Daoy (cell line): ENCODE measurements around the gene LYZL4. TPM values are rescaled to one million over a fixed set of nuclear protein-coding genes. Genes with fewer than 3 reads are reported as not detected.

ENCODE experiments used
- DNase-seq: peaks from one replicate; pipeline ENCODE4 v3.0.0-alpha.2; 2015; ENCODE audit warnings: low read depth
- total RNA-seq: library from RNA; depleted of rRNA; stranded (reverse); fragments of >200 nt; shearing (Covaris generic); gene quantifications from 2 replicates; pipeline ENCODE4 v1.2.3, GENCODE V29; 2014

Gene LYZL4
- total RNA-seq, 1 experiment from 2014 or later: 0.23 TPM

- DNase-seq: no peak
Observed at GRCh38 chr3:42428830-42429229, 18.4 kb upstream of the LYZL4 start.

GRCh38 chr3:42425736-42426407, 15.5 kb upstream of the LYZL4 start:
- no peak for DNase-seq

- DNase-seq: no peak
Observed at GRCh38 chr3:42424911-42425310, 14.5 kb upstream of the LYZL4 start.

GRCh38 chr3:42421818-42422796, 11.7 kb upstream of the LYZL4 start:
- no peak for DNase-seq

- DNase-seq: no peak
Observed at GRCh38 chr3:42419563-42419962, 9.2 kb upstream of the LYZL4 start.

GRCh38 chr3:42412526-42413155, 2.2 kb upstream of the LYZL4 start:
- no peak for DNase-seq

GRCh38 chr3:42411429-42411828, 1.0 kb upstream of the LYZL4 start:
- DNase-seq: no peak

- DNase-seq: no peak
Observed at GRCh38 chr3:42408156-42408555, 2.3 kb downstream of the LYZL4 start.

GRCh38 chr3:42406727-42407450, 3.5 kb downstream of the LYZL4 start:
- DNase-seq: no peak

- DNase-seq: no peak
Observed at GRCh38 chr3:42405857-42406256, 4.6 kb downstream of the LYZL4 start.

- peak; percentile 19 for DNase-seq
Observed at GRCh38 chr3:42403737-42404136, 6.7 kb downstream of the LYZL4 start.

GRCh38 chr3:42402394-42403096, 7.9 kb downstream of the LYZL4 start:
- DNase-seq: peak; percentile 10

GRCh38 chr3:42398080-42398479, 12.3 kb downstream of the LYZL4 start:
- no peak for DNase-seq

- DNase-seq: no peak
Observed at GRCh38 chr3:42397644-42398043, 12.8 kb downstream of the LYZL4 start.

GRCh38 chr3:42394579-42395288, 15.7 kb downstream of the LYZL4 start:
- DNase-seq: no peak

- peak; percentile 39 for DNase-seq
Observed at GRCh38 chr3:42387802-42388651, 22.4 kb downstream of the LYZL4 start.

- DNase-seq: no peak
Observed at GRCh38 chr3:42381551-42382082, 28.8 kb downstream of the LYZL4 start.

- DNase-seq: peak; percentile 2
Observed at GRCh38 chr3:42377681-42378080, 32.7 kb downstream of the LYZL4 start.

- DNase-seq: peak; percentile 88
Observed at GRCh38 chr3:42376344-42376798, 34.0 kb downstream of the LYZL4 start.
